ENCODE measurements around the gene MAGED1.

GRCh38 chrX:51867626-51868025, 25.8 kb upstream of the MAGED1 start:
- TF ChIP-seq, protein P1, sequence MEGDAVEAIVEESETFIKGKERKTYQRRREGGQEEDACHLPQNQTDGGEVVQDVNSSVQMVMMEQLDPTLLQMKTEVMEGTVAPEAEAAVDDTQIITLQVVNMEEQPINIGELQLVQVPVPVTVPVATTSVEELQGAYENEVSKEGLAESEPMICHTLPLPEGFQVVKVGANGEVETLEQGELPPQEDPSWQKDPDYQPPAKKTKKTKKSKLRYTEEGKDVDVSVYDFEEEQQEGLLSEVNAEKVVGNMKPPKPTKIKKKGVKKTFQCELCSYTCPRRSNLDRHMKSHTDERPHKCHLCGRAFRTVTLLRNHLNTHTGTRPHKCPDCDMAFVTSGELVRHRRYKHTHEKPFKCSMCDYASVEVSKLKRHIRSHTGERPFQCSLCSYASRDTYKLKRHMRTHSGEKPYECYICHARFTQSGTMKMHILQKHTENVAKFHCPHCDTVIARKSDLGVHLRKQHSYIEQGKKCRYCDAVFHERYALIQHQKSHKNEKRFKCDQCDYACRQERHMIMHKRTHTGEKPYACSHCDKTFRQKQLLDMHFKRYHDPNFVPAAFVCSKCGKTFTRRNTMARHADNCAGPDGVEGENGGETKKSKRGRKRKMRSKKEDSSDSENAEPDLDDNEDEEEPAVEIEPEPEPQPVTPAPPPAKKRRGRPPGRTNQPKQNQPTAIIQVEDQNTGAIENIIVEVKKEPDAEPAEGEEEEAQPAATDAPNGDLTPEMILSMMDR (IDR thresholded peaks at IDR 0.05) = no peak
- no peak for TF ChIP-seq POLR2A (IDR thresholded peaks at IDR 0.05)

Measured in ovary (tissue), 3 donors.